K562 (cell line): Measurements from ENCODE around the gene ARHGAP4. TPM values are rescaled to one million over a fixed set of nuclear protein-coding genes. Genes with fewer than 3 reads are reported as not detected.

Experiments
- ARID2 ChIP-seq: fragments of 450-650 bp; IDR thresholded peaks from 2 replicates; pipeline ENCODE4 v1.6.1; 2017; ENCODE audit warnings: antibody characterized with exemption, mild to moderate bottlenecking
- ARNT ChIP-seq, 2 experiments: fragments of 450-650 bp; IDR thresholded peaks; 2 replicates each; pipeline ENCODE4 v1.6.1; 2016; ENCODE audit warnings: mild to moderate bottlenecking in 1 of 2
- BCL6 ChIP-seq: fragments of 250-450 bp; sonication (Bioruptor Pico); IDR thresholded peaks from 2 replicates; pipeline ENCODE4 v1.4.0; 2020
- BHLHE40 ChIP-seq: IDR thresholded peaks from 2 replicates; pipeline ENCODE4 v1.6.1; 2011; ENCODE audit warnings: low read length, improper control_type of control experiment
- C11orf30 ChIP-seq: fragments of 450-650 bp; IDR thresholded peaks from 2 replicates; pipeline ENCODE4 v1.6.1; 2016; ENCODE audit warnings: low read depth, mild to moderate bottlenecking
- CEBPG ChIP-seq, 3 experiments: fragments of 200-800 bp in 1 of 3; sonication (Bioruptor generic) in 1 of 3; sonication (generic) in 1 of 3; formaldehyde crosslinking in 1 of 3; IDR thresholded peaks in 2 of 3; conservative IDR thresholded peaks in 1 of 3; 2 replicates each; pipeline versions ENCODE4 v1.6.1 to v1.8.0; 2016 to 2022; ENCODE audit warnings: missing compliant biosample characterization in 2 of 3, missing genetic modification characterization in 2 of 3, mild to moderate bottlenecking in 1 of 3, missing genetic modification reagents in 1 of 3
- ESRRA ChIP-seq: fragments of 450-650 bp; IDR thresholded peaks from 2 replicates; pipeline ENCODE4 v1.6.1; 2014; ENCODE audit warnings: low read depth, mild to moderate bottlenecking, moderate library complexity, borderline replicate concordance
- ETV5 ChIP-seq: sonication (generic); formaldehyde crosslinking; IDR thresholded peaks from 2 replicates; pipeline ENCODE4 v1.4.0; 2020; ENCODE audit warnings: low read depth, mild to moderate bottlenecking, missing genetic modification reagents
- FOXM1 ChIP-seq, 2 experiments: fragments of 450-650 bp in 1 of 2; sonication (generic) in 1 of 2; formaldehyde crosslinking in 1 of 2; IDR thresholded peaks; 2 replicates each; pipeline versions ENCODE4 v1.6.1 to v1.9.0; 2017 to 2022; ENCODE audit warnings: low read depth in 2 of 2, mild to moderate bottlenecking in 2 of 2, missing genetic modification reagents in 1 of 2, moderate library complexity in 1 of 2
- HDAC1 ChIP-seq, 2 experiments: fragments of 450-650 bp; IDR thresholded peaks; 2 replicates each; pipeline ENCODE4 v1.6.1; 2016 to 2017; ENCODE audit warnings: inconsistent platforms in 1 of 2, mild to moderate bottlenecking in 1 of 2, moderate library complexity in 1 of 2
- KDM5B ChIP-seq: fragments of 200-600 bp; sonication (generic); IDR thresholded peaks from 2 replicates; pipeline ENCODE4 v1.6.1; 2012; ENCODE audit warnings: low read depth, mild to moderate bottlenecking, moderate library complexity, low read length, control low read depth, inconsistent platforms; ENCODE audit not compliant: insufficient replicate concordance
- KLF6 ChIP-seq: fragments of 250-450 bp; sonication (Bioruptor Pico); IDR thresholded peaks from 2 replicates; pipeline ENCODE4 v1.4.0; 2020; ENCODE audit warnings: mild to moderate bottlenecking, moderate library complexity, borderline replicate concordance
- LEF1 ChIP-seq: fragments of 450-650 bp; IDR thresholded peaks from 2 replicates; pipeline ENCODE4 v1.6.1; 2016; ENCODE audit warnings: mild to moderate bottlenecking
- MTA1 ChIP-seq: fragments of 450-650 bp; IDR thresholded peaks from 2 replicates; pipeline ENCODE4 v1.6.1; 2017; ENCODE audit warnings: borderline replicate concordance
- MTA2 ChIP-seq: fragments of 450-650 bp; IDR thresholded peaks from 2 replicates; pipeline ENCODE4 v1.6.1; 2016; ENCODE audit warnings: low read depth
- MYNN ChIP-seq, 2 experiments: sonication (generic); formaldehyde crosslinking in 1 of 2; IDR thresholded peaks; 2 replicates each; pipeline versions ENCODE4 v1.5.0 to v1.6.1; 2016 to 2020; ENCODE audit warnings: antibody characterized with exemption in 1 of 2, missing genetic modification reagents in 1 of 2
- NFATC3 ChIP-seq: fragments of 450-650 bp; IDR thresholded peaks from 2 replicates; pipeline ENCODE4 v1.6.1; 2017; ENCODE audit warnings: mild to moderate bottlenecking
- PCBP2 ChIP-seq: fragments of 200-400 bp; formaldehyde crosslinking; IDR thresholded peaks from 2 replicates; pipeline ENCODE4 v1.6.1; 2018; ENCODE audit warnings: low read length, low read depth, mild to moderate bottlenecking, moderate library complexity; ENCODE audit not compliant: poor library complexity, severe bottlenecking
- PHB ChIP-seq: fragments of 250-450 bp; sonication (Bioruptor Pico); IDR thresholded peaks from 2 replicates; pipeline ENCODE4 v1.5.0; 2021
- PHF21A ChIP-seq: fragments of 450-650 bp; IDR thresholded peaks from 2 replicates; pipeline ENCODE4 v1.6.1; 2017; ENCODE audit warnings: low read depth, borderline replicate concordance
- RNF2 ChIP-seq: sonication (generic); IDR thresholded peaks from 2 replicates; pipeline ENCODE4 v1.6.1; 2016
- SETDB1 ChIP-seq: IDR thresholded peaks from one replicate; pipeline ENCODE4 v1.6.1; 2012; ENCODE audit warnings: low read length, control low read depth, inconsistent platforms
- SP1 ChIP-seq: sonication (generic); formaldehyde crosslinking; IDR thresholded peaks from 2 replicates; pipeline ENCODE4 v1.8.1; 2022; ENCODE audit warnings: mild to moderate bottlenecking, missing genetic modification reagents
- TCF7 ChIP-seq: sonication (generic); IDR thresholded peaks from 2 replicates; pipeline ENCODE4 v1.6.1; 2016; ENCODE audit warnings: antibody characterized with exemption, borderline replicate concordance
- TCFL5 ChIP-seq: fragments of 250-450 bp; sonication (Bioruptor Pico); conservative IDR thresholded peaks from 2 replicates; pipeline ENCODE4 v1.6.1; 2021; ENCODE audit warnings: mild to moderate bottlenecking, moderate library complexity, matching md5 sums
- ZNF766 ChIP-seq: fragments of 200-800 bp; sonication (Bioruptor generic); conservative IDR thresholded peaks from 2 replicates; pipeline ENCODE4 v1.6.1; 2016; ENCODE audit warnings: missing genetic modification characterization, missing compliant biosample characterization
- polyA plus RNA-seq, 8 experiments: library from polyadenylated mRNA; depleted of rRNA in 4 of 8; stranded (reverse) in 5 of 8; unstranded in 3 of 8; fragments of >200 nt; fragmentation: Nextera tagmentation in 2 of 8; fragmentation: Illumina TruSeq in 1 of 8; extraction: Ambion mirVana in 2 of 8; extraction: Trizol in 1 of 8; gene quantifications; 2 replicates each; pipeline versions ENCODE4 v1.2.1 to v1.2.3, GENCODE V29; 2011 to 2014; ENCODE audit warnings: inconsistent platforms in 1 of 8, missing spikeins in 1 of 8
- total RNA-seq, 7 experiments: library from RNA; depleted of rRNA in 6 of 7; stranded (reverse); fragments of >200 nt in 6 of 7; fragmentation: Illumina TruSeq in 2 of 7; extraction: Trizol in 2 of 7; gene quantifications; 2 replicates each; pipeline versions ENCODE4 v1.2.1 to v1.2.3, GENCODE V29; 2011 to 2021; ENCODE audit warnings: low replicate concordance in 1 of 7
- TF ChIP-seq, protein P1 (sequence below): IDR thresholded peaks from 2 replicates; pipeline ENCODE4 v1.6.1; 2014; ENCODE audit warnings: antibody characterized with exemption
- TF ChIP-seq, protein P2 (sequence below): fragments of 450-650 bp; IDR thresholded peaks from 2 replicates; pipeline ENCODE4 v1.6.1; 2016; ENCODE audit warnings: mild to moderate bottlenecking

Gene ARHGAP4
- total and polyA plus RNA-seq, 9 of the 15 experiments (the other 6 are each of a cell fraction or from before 2014, with no cell fraction given), result 0.30 to 81.8 (median 13.5) TPM

- TF ChIP-seq, protein P1, sequence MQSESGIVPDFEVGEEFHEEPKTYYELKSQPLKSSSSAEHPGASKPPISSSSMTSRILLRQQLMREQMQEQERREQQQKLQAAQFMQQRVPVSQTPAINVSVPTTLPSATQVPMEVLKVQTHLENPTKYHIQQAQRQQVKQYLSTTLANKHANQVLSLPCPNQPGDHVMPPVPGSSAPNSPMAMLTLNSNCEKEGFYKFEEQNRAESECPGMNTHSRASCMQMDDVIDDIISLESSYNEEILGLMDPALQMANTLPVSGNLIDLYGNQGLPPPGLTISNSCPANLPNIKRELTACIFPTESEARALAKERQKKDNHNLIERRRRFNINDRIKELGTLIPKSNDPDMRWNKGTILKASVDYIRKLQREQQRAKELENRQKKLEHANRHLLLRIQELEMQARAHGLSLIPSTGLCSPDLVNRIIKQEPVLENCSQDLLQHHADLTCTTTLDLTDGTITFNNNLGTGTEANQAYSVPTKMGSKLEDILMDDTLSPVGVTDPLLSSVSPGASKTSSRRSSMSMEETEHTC, result peak; percentile 95
- TF ChIP-seq TCFL5 (CRISPR knock-in tag) (peak; percentile 40; the same call in 1 of the 2 replicates), RNF2 (peak; percentile 66; the same call in 1 of the 2 replicates), ZNF766 (CRISPR knock-in tag) (peak; percentile 91), HDAC1 (IDR thresholded peaks at IDR 0.05) (peak; percentile 96 to 99), NFATC3 (0 out of 2 replicates have a peak, but pooled peaks have one; percentile 77), FOXM1 (IDR thresholded peaks at IDR 0.05; ENCODE audit: low read depth) (peak; percentile 98), FOXM1 (CRISPR knock-in tag; IDR thresholded peaks at IDR 0.05; ENCODE audit: low read depth) (no peak), ETV5 (CRISPR knock-in tag) (no peak), ESRRA (0 out of 2 replicates have a peak, but pooled peaks have one; percentile 25), SP1 (CRISPR knock-in tag) (peak; percentile 60; the same call in 1 of the 2 replicates), KLF6 (CRISPR knock-in tag) (peak; percentile 62; the same call in 1 of the 2 replicates), BCL6 (CRISPR knock-in tag) (peak; percentile 66; the same call in 1 of the 2 replicates), PHB (CRISPR knock-in tag) (no peak), LEF1 (peak; percentile 98), PCBP2 (no peak), CEBPG (CRISPR knock-in tag; IDR thresholded peaks at IDR 0.05) (no peak), CEBPG (tag; conservative IDR thresholded peaks at IDR 0.05 in 1 of 2, IDR thresholded peaks at IDR 0.05 in 1 of 2) (no peak), MTA1 (peak; percentile 81), SETDB1 (no peak), ARID2 (no peak), MTA2 (peak; percentile 99), TCF7 (peak; percentile 97), ARNT (IDR thresholded peaks at IDR 0.05) (peak; percentile 97 to 98), KDM5B (no peak), C11orf30 (no peak), MYNN (IDR thresholded peaks at IDR 0.05) (peak; percentile 76; the same call in 1 of the 2 replicates), MYNN (CRISPR knock-in tag; IDR thresholded peaks at IDR 0.05) (no peak), PHF21A (peak; percentile 61; the same call in 1 of the 2 replicates), BHLHE40 (peak; percentile 83)
- TF ChIP-seq, protein P2, sequence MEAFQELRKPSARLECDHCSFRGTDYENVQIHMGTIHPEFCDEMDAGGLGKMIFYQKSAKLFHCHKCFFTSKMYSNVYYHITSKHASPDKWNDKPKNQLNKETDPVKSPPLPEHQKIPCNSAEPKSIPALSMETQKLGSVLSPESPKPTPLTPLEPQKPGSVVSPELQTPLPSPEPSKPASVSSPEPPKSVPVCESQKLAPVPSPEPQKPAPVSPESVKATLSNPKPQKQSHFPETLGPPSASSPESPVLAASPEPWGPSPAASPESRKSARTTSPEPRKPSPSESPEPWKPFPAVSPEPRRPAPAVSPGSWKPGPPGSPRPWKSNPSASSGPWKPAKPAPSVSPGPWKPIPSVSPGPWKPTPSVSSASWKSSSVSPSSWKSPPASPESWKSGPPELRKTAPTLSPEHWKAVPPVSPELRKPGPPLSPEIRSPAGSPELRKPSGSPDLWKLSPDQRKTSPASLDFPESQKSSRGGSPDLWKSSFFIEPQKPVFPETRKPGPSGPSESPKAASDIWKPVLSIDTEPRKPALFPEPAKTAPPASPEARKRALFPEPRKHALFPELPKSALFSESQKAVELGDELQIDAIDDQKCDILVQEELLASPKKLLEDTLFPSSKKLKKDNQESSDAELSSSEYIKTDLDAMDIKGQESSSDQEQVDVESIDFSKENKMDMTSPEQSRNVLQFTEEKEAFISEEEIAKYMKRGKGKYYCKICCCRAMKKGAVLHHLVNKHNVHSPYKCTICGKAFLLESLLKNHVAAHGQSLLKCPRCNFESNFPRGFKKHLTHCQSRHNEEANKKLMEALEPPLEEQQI, result peak; percentile 86
Measured at GRCh38 chrX:153897899-153898298, 28.2 kb downstream of the ARHGAP4 start (continued).
